NCI-H1105 treated with DMSO at 0.1 percent for 48 hours (cell line): ENCODE data around the gene SGSM2.

Experiments
- DNase-seq: peaks from one replicate; lab custom pipeline; 2025; lab: John Stamatoyannopoulos, UW

SGSM2 gene

DNA sequence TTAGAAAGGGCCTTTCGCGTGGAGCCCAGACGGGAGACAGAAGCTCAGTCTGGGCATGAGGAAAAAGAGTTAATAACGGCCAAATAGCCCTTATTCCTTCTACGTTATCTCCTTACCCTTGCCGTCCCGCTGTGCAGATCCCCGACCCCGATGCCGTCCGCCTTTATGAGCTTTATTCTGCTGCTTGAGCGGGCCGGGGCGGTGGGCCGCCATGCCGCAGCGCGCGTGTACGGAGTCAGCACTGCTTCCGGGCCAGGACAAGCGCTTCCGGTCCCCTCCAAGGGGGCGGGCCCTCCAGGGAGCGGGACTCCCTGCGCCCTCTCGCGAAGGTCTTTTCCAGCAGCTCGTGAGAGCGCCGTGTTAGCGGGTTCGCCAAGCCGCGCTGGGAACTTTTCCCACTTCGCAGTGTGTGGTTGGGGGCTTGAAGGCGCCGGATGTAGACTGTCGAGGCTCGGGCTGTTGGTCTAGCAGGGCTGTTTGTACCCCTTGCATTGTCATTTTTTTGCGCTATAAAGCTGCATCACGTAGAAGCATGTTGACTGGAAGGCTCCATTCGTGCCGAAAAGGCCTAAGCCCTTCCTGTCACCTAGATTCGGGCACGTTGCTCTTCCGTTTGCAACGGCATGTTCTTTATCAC lies 968 bp upstream of the SGSM2 start, which contains the start of gene TSR1:
TSR1 (minus strand) TSS at position 243 of the 637 bp plus-strand sequence; CDS start at position 213, 30 bp downstream.
- DNase-seq: peak; percentile 63

DNA sequence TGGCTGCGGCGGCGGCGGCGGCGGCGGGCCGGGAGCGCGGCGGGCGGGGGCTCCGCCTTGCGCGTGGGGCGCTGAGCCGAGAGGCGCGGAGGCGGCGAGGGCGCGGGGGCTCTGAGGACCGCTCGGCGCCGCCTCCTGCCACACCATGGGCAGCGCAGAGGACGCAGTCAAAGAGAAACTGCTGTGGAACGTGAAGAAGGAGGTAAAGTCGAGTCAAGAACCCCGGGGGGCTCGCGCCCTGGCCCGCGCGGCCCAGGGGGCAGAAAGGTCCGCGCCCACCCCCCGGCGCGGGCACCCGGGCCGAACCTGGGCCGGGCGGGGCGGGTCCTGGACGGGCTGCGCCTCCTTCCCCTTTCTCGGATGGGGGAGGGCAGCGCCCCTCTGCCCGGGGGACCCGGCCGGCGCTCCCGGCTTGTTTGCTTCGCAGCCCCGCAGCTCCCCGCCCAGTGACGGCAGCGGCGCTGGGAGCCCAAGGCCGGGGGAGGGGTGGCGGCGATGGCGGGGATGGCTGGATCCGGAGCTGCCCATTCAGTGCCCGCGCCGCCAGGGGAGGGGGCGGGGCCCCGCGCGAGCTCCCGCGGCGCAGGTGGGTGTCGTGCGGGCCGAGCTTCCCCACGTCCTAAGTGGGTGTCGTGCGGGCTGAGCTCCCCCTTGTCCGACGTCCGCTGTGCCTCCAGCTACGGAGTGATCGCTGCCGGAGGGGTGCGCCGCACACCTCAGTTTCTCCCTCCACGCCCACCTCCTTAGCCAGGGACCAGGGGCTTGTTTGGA lies 428 bp downstream of the SGSM2 start:
- DNase-seq: peak; percentile 10

DNA sequence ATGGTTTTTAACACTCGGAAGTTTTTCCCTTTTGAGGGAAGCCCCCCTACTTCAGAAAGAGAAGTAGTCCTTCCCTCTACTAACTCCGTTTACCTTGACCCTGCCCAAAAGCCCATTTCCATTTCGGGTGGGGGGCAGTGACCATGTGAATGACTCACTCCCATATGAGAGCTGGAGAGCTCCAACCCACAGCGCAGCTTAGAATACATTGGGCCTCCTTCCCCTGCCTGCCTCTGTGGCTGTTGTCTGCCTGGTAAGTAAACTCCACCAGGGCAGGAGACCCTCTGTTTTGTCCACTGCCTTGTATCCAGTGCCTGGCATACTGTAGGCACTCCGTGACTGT lies 985 bp downstream of the SGSM2 start:
- DNase-seq: no peak

DNA sequence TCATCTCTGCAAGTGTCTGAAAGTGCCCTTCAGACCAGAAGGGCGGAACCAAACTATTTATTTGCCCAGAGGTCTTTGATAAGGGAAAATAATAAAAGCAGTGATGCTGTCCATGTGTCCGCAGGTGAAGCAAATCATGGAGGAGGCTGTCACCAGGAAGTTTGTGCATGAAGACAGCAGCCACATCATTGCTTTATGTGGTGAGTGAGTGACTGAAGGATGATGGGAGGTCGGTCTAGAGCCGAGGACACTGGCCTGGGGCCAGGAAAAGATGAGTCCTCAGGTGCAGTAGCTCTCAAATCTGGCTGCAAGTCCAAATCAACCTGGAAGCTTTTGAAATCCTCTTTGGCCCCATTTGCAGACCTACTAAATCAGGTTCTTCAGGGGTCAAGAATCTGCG lies 6.1 kb downstream of the SGSM2 start:
- no peak for DNase-seq

DNA sequence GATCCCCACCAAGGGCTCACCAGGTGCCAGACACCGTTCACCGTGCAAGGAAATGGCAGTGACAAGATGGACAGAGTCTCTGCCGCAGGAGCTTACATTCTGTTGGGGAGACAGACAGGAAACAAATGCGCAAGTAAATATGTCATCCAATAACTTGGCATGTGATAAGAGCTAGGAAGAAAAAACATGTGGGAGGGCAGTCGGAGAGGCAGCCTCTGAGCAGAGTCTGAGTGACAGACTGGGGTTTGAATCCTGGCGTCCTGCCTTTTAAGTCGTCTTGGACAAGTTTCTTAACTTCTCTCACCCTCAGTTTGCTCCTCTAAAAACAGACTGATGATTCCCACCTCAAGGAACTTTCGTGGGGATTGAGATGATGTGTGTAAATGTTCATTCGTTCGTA lies 7.2 kb downstream of the SGSM2 start:
- no peak for DNase-seq

DNA sequence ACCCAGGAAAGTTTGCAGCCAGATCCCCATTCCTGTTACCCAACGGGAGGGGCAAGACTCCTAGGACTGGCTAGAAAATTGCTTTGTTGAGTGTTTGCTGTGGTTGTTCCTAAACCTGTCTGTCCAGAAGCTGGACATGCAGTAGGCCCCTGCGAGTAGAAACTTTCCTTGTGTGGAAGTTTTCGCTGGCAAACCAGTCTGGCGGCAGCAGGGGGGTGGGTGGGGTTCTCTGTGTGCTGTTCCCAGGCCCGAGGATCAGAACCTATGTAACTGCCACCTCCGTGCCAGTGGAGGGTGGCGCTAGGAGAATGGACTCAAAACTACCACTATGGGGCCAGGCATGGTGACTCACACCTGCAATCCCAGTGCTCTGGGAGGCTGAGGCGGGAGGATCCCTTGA lies 9.2 kb downstream of the SGSM2 start:
- no peak for DNase-seq

DNA sequence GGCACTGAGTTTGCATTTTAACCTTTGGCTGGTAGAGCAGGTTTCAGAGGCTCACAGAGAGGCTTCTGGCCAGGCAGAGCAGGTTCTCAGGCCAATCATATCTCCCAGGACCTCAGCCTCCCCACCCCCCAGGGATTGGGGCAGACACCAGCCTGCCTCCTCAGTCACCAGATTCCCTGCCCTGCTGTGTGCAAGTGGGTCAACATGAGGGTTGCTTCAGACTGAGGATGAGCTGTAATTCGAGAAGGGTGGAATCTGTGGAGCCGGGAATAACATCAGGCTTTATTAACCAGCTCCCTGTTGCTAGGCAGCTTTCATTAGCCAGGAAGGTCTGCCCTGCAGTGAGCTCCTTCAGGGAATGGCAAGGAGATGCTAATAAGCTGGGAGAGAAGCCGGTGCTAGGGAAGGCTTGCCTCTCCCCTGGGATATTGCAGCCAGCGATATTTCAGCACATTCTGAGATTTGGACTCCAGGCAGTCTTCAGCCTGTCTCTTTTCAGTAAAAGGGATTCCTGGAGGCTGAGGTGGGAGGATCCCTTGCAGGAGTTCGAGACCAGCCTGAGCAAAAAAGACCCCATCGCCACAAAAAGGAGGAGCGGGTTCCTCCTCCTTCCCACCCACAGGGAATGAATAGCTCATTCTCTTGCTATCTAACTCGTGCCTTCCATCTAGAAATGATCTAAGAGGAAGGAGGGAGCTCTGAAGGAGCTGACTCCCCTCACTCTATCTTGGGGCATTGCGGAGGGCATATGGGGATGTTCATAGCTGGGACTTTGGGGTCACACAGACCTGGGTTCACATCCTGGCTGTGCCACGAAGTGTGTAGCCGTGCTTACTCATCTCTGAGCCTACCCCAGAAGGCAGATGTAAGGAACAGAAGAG lies 10.7 kb downstream of the SGSM2 start:
- DNase-seq: peak; percentile 27

DNA sequence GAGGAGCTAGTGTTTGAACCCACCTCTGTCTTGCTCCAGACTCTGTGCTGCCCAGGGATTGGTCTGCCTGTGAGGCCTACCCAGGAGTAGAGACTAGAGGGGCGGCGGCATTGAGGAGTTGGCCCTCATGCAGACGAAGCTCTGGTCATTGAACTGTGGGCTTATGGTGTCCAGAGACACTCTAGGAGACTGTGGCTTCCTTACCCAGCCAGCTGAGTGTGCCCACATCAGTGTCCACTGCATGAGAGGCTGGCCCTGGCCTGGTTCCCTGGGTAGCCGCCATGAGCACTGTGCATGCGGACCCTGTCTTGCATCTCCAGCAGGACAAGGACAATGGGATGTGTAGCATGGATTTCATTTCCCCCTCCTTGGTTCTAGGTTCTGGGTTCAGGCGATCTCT lies 14.0 kb downstream of the SGSM2 start:
- no peak for DNase-seq

DNA sequence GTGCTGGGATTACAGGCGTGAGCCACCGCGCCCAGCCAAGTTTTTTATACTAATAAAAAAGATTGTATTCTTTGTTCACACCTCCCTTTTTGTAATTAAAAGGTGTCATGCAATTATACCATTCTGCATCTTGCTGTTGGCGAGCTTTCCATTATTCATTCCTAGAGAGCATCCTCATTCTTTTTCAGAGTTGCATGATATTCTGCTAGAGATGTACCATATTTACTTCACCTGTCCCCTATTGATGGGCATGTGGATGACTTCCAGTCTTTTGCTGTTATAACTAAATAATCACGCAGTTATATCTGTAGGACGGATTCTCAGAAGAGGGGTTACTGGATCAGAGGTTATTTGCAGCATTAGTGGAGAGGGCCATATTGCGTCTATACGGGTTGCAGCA lies 17.0 kb downstream of the SGSM2 start:
- no peak for DNase-seq

DNA sequence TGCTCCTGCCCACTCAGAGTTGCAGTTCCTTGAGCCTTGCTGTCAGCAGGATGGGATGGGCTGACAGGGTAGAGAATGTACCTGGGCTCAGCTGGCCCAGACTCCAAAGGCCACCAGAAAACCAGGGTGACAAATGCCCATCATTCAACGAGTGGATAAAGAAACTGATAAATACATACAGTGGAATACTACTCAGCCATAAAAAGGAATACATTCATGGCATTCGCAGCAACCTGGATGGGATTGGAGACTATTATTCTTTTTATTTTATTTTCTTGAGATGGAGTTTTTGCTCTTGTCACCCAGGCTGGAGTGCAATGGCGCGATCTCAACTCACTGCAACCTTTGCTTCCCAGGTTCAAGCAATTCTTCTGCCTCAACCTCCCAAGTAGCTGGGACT lies 19.9 kb downstream of the SGSM2 start:
- no peak for DNase-seq

DNA sequence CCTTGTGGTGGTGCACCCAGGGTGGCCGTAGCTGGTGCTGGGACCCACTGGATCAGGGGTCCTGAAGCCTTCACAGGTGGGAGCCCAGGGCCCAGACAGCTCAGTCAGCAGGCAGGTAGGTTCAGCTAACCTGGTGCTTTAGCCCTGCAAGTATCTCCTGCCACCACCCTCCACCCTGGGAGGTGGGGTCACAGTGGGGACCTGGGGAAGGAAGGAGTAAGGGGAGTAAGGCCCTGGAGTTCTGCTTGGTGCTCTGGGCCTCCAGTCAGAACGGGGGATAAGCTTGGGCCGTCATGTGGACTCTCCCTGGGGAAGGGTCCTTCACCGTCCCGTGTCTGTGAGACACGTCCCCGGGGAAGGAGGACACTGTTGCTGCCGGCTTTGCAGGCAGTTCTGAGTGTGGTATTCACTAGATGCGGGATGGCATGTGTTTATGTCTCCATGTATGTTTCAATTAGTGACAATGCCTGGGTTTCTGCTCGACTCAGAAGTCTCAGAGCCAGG lies 20.7 kb downstream of the SGSM2 start:
- DNase-seq: no peak

DNA sequence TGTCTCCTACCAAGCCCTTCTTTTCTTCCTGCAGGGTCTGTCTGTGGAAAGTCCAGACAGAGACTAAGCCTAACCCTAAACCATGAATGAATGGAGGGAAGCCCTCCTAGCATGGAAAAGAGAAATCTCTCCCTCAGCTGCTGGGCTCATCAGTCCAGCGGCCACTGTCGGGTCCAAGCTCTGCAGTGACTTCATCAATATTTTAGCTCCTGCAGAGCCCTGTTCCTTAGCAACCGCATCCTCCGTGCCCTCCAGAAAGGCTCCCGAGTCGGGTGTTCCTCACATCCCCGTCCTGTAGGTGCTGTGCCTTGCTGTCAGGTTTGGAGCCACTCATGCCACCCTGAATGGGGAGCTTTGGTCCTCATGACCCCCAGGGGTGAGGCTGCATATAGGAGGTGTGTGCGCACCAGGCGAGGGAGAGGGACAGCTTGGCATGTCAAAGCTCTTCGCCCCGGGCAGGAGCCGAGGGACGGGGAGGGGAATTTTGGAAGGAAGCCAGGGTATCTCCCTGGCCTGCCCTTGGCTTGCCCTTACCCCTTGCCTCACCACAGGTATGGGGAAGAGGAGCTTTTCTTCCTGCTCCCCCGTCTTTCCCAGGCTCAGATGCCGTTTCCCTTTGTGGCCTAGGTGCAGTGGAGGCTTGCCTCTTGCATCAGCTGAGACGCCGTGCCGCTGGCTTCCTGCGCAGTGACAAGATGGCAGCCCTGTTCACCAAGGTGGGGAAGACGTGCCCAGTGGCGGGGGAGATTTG lies 23.9 kb downstream of the SGSM2 start:
- no peak for DNase-seq

DNA sequence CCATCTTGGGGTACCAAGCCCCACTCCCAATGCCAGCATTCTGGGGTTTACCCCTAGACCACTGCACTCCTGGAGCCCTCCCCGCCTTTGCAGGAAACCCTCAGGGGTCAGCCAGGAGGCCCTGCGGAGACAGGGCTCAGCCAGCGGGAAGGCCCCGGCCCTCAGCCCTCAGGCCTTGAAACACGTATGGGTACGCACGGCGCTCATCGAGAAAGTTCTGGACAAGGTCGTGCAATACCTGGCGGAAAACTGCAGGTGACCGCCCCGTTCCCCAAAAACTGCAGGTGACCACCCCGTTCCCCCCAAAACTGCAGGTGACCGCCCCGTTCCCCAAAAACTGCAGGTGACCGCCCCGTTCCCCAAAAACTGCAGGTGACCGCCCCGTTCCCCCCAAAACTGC lies 24.7 kb downstream of the SGSM2 start:
- no peak for DNase-seq

DNA sequence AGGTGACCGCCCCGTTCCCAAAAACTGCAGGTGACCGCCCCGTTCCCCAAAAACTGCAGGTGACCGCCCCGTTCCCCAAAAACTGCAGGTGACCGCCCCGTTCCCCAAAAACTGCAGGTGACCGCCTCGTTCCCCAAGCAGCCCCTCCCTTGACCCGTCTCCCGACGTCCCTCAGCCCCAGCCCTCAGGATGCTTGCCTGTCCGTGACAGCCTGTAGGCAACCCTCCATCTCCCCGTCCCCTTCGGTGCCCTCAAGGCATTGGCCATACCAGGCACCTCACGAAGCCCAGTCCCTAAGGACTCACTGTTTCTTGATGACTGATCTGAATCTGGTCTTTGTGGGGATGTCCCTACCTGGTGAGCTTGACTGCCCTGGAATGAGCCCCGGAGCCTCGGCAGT lies 25.1 kb downstream of the SGSM2 start:
- no peak for DNase-seq

DNA sequence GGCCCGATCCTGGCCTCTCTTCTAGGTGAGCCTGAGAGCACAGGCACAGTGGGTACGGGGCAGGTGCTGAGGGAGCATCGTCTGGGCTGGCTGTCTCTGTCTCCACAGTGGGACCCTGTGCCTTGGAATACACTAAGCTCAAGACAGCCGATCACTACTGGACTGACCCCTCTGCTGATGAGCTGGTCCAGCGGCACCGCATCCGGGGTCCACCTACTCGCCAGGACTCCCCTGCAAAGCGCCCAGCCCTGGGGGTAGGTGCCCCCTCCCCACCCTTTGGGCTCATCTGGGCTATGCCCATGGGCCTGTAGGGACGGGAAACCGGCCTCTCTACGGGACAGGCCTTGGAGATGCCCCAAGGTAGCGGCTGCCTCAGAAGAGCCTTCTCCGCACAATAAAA lies 25.6 kb downstream of the SGSM2 start:
- DNase-seq: no peak

DNA sequence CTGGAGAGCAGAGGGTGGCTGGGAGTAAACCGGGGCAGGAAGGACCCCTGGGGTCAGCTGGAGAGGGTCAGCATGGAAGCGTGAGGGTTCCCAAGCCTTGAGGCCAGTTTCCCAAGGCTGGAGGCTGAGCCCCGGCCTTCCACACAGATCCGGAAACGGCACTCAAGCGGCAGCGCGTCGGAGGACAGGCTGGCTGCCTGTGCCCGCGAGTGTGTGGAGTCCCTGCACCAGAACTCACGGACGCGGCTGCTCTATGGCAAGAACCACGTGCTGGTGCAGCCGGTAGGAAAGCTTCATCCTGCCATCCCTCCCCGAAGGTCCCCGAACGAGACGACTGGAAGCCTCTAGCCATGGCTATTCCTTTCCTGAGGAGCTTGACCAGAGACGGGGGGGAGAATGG lies 26.0 kb downstream of the SGSM2 start:
- no peak for DNase-seq

DNA sequence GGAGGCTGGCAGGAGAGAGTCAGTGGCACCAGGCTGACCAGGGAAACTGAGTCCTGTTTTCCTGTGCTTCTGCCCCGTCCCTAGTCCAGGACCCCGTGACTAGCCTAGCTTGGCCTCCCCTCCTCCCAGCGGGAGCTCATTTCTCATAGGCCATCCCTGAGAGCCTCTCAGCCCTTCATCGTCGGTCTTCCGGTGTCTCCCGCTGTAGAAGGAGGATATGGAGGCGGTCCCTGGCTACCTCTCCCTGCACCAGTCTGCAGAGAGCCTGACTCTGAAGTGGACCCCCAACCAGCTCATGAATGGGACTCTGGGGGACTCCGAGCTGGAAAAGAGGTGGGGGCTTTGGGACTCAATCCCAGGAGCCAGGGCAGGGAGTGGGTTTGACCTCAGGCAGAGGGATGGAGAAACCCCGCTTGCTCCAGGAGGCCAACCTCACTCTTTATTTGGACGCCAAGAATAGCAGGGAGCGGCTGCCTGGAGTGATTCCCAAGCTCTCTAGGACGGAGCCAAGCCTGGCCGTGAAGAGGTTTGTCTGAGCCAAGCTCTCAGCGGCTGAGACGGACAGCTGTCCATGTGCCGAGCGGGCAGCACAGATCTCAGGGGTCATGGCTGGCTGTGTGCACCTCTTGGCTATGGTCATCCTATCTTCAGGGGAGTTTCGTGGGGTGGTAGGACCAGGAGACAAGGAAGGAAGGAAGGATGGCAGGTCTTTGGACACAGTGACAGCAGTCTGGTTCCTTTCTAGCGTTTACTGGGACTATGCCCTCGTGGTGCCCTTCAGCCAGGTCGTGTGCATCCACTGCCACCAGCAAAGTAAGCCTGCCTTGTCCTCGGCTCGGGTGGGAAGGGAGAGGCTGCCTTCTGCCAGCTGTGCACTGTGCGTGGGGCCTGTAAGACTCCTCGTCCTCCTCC lies 26.8 kb downstream of the SGSM2 start:
- no peak for DNase-seq

DNA sequence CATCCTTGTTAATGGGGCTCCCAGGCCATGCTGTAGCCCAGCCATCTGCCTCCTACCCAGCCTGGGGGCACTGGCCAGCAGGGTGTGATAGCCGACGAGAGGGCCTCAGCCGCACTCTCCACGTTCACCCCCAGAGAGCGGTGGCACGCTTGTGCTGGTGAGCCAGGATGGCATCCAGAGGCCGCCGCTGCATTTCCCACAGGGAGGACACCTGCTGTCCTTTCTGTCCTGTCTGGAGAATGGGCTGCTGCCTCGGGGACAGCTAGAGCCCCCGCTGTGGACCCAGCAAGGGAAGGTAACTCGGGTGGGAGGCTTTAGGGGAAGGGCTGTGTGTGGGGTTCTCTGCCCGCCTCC lies 27.4 kb downstream of the SGSM2 start:
- no peak for DNase-seq

DNA sequence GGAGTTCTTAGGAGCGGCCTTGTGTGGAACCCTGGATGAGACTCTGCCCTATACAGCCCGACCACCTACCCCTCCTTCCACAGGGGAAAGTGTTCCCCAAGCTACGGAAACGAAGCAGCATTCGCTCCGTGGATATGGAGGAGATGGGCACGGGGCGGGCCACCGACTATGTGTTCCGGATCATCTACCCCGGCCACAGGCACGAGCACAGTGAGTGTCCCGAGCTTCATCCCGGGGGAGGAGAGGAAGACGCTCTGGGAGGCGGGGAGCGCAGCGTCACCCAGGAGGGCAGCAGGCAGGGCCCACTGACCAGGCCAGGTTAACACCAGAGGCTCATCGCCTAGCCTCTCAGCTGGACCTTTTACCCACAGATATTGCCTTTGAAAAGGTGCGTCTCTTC lies 27.8 kb downstream of the SGSM2 start:
- no peak for DNase-seq

DNA sequence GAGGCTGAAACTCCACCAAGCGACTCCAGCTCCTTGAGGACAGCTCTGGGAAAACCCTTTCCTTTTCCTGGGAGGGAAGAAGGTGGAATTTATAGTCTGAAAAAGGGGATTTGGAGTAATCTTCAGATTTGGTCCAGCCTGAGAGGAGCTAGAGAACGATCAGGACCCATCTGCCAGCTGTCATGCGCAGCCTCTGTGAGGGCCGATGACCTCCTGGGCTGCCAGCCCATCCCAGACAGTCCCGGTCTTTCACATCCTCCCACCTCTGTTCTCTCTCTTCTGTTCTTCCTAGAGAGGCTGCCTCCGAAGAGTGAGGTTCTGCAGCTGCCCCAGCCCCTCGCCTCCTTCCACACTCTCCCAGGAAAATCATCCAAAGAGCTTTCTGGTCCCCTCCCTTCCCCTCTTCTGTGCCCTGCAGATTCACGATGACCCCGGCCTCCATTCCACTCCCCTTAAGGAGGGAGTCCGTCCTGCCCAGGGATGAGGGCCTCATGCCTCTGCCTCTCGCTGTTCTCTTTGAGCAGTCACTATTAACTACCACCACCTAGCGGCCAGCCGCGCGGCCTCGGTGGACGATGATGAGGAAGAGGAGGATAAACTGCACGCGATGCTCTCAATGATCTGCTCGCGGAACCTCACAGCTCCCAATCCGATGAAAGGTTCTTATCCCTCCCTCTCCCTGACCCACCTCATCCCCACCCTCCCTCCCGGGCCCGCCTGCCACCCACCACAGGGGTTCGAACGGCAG lies 29.6 kb downstream of the SGSM2 start:
- DNase-seq: no peak
